Neural cell (in vitro differentiated cells): ENCODE data around the gene MRPS5.

Experiments used
- EZH2 ChIP-seq: fragments of 200-600, 300-800 bp; shearing (Covaris generic), sonication (generic); IDR thresholded peaks from 2 replicates; pipeline ENCODE4 v1.6.1; 2014; ENCODE audit warnings: antibody characterized with exemption, low read length, borderline replicate concordance, mild to moderate bottlenecking; ENCODE audit not compliant: insufficient read depth, poor library complexity, severe bottlenecking
- MXI1 ChIP-seq: fragments of 450-650 bp; conservative IDR thresholded peaks from 2 replicates; pipeline ENCODE4 v1.6.1; 2014; ENCODE audit warnings: antibody characterized with exemption, mild to moderate bottlenecking; ENCODE audit not compliant: poor library complexity, severe bottlenecking
- POLR2AphosphoS5 ChIP-seq: IDR thresholded peaks from 2 replicates; pipeline ENCODE4 v1.6.1; 2012
- RAD21 ChIP-seq: fragments of 450-650 bp; conservative IDR thresholded peaks from 2 replicates; pipeline ENCODE4 v1.6.1; 2014; ENCODE audit warnings: antibody characterized with exemption, mild to moderate bottlenecking, moderate library complexity
- SMC3 ChIP-seq: fragments of 450-650 bp; conservative IDR thresholded peaks from 2 replicates; pipeline ENCODE4 v1.6.1; 2014; ENCODE audit warnings: antibody characterized with exemption, mild to moderate bottlenecking, moderate library complexity; ENCODE audit not compliant: poor library complexity
- TAF1 ChIP-seq: IDR thresholded peaks from 2 replicates; pipeline ENCODE4 v1.6.1; 2012; ENCODE audit warnings: low read depth
- TF ChIP-seq, protein P1 (sequence below): fragments of 450-650 bp; IDR thresholded peaks from 2 replicates; pipeline ENCODE4 v1.5.1; 2014; ENCODE audit warnings: antibody characterized with exemption, mild to moderate bottlenecking, moderate library complexity; ENCODE audit not compliant: poor library complexity, severe bottlenecking
- TF ChIP-seq, protein P2 (sequence below): IDR thresholded peaks from 2 replicates; pipeline ENCODE4 v1.6.1; 2012; ENCODE audit warnings: borderline replicate concordance

DNA sequence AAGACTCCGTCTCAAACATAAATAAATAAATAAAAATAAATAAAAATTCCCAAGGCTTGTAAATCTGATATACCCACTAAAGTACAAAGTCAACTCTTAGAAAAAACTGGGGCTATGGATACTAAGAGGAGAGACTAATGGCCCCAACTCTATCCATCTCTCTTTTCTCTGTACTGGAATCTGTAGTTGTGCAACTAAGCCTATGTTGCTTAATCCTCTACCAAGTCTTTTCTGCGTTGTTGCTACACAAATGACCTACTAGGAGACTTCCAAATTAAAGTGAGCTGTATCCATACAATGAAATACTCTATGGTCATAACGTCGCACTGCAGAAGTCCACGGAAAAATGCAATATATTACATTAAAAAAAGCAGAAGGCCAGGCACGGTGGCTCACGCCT, 8.1 kb downstream of the MRPS5 start:
- TF ChIP-seq RAD21 (no peak), POLR2AphosphoS5 (no peak), EZH2 (no peak), SMC3 (no peak), TAF1 (no peak), MXI1 (no peak)
- TF ChIP-seq, protein P1, sequence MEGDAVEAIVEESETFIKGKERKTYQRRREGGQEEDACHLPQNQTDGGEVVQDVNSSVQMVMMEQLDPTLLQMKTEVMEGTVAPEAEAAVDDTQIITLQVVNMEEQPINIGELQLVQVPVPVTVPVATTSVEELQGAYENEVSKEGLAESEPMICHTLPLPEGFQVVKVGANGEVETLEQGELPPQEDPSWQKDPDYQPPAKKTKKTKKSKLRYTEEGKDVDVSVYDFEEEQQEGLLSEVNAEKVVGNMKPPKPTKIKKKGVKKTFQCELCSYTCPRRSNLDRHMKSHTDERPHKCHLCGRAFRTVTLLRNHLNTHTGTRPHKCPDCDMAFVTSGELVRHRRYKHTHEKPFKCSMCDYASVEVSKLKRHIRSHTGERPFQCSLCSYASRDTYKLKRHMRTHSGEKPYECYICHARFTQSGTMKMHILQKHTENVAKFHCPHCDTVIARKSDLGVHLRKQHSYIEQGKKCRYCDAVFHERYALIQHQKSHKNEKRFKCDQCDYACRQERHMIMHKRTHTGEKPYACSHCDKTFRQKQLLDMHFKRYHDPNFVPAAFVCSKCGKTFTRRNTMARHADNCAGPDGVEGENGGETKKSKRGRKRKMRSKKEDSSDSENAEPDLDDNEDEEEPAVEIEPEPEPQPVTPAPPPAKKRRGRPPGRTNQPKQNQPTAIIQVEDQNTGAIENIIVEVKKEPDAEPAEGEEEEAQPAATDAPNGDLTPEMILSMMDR, result no peak
- TF ChIP-seq, protein P2, sequence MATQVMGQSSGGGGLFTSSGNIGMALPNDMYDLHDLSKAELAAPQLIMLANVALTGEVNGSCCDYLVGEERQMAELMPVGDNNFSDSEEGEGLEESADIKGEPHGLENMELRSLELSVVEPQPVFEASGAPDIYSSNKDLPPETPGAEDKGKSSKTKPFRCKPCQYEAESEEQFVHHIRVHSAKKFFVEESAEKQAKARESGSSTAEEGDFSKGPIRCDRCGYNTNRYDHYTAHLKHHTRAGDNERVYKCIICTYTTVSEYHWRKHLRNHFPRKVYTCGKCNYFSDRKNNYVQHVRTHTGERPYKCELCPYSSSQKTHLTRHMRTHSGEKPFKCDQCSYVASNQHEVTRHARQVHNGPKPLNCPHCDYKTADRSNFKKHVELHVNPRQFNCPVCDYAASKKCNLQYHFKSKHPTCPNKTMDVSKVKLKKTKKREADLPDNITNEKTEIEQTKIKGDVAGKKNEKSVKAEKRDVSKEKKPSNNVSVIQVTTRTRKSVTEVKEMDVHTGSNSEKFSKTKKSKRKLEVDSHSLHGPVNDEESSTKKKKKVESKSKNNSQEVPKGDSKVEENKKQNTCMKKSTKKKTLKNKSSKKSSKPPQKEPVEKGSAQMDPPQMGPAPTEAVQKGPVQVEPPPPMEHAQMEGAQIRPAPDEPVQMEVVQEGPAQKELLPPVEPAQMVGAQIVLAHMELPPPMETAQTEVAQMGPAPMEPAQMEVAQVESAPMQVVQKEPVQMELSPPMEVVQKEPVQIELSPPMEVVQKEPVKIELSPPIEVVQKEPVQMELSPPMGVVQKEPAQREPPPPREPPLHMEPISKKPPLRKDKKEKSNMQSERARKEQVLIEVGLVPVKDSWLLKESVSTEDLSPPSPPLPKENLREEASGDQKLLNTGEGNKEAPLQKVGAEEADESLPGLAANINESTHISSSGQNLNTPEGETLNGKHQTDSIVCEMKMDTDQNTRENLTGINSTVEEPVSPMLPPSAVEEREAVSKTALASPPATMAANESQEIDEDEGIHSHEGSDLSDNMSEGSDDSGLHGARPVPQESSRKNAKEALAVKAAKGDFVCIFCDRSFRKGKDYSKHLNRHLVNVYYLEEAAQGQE, result no peak
